Measurements from ENCODE around the gene GOLIM4.

GOLIM4 gene

DNA sequence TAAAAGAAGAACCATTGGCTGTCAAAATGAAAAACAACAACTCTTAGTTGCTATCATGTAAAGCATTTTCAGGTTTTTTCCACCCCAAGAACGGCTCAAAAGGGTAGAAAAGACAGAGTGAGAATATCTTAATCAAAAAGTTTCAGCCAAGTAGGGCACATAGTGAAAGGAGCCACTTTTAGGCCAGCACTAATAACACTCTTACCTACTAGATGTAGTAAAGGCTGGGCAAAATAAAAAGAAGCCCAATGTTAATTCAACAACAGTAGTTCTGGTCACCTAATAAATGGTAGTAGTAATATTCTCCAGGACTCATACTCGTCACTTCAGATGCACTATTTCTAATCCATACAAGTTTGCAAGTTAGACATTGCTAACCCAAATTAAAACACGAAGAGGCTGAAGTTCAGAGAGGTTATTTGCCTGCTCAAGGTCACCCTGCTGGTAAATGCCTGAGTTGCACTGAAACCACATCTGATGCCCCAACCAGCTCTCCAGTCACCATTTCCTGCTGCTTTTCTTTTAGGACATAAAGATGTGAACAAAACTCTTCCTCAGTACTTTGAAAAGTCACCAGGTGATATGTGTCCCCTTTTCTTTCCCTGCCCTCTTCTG, 7.5 kb downstream of the GOLIM4 start:
- no peak overlapping the region for H3K4me3 ChIP-seq (ENCODE audit: extremely low read depth, insufficient read depth, low read length, poor library complexity, severe bottlenecking)
- peaks cover 9% of the 10 kb centered on the region for H3K4me1 ChIP-seq (ENCODE audit: control insufficient read depth, insufficient read depth, low read length, poor library complexity, severe bottlenecking)
- H3K36me3 ChIP-seq (ENCODE audit: control insufficient read depth, insufficient read depth, low read length), result no peaks in the 10 kb centered on the region
- 0% methylated on average over 1 of the region's 3 CpGs for WGBS, 2 experiments (ENCODE audit: insufficient coverage in 2 of 2)
- H3K9me3 ChIP-seq (ENCODE audit: control insufficient read depth, low read length), result no peaks in the 10 kb centered on the region
- H3K27ac ChIP-seq (ENCODE audit: low read depth, low read length, severe bottlenecking), result no peak overlapping the region

DNA sequence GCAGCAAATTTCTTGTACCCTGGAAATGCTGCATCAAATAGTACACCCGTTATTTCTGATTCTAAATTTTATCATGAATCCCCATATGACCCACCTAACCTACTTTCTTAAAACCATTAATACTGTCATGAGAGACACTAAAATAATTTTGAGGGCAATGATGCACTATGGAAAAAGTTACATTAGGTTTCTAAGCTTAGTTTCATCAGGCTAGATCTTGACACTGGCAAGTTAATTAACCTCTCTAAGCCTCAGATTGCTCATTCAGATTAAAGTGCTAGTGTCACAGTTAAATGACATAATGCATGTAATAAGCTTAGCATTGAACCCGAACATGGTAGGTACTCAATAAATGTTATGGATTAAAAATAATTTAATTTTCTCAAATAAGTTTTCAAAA, 8.2 kb downstream of the GOLIM4 start:
- WGBS, 2 experiments (ENCODE audit: insufficient coverage in 2 of 2), result 100% methylated on average over 1 of the region's 2 CpGs; no CpG with 5 or more reads in 1 of the 2 experiments
- no peak overlapping the region for H3K4me3 ChIP-seq (ENCODE audit: extremely low read depth, insufficient read depth, low read length, poor library complexity, severe bottlenecking)
- no peaks in the 10 kb centered on the region for H3K36me3 ChIP-seq (ENCODE audit: control insufficient read depth, insufficient read depth, low read length)
- H3K4me1 ChIP-seq (ENCODE audit: control insufficient read depth, insufficient read depth, low read length, poor library complexity, severe bottlenecking), result peaks cover 9% of the 10 kb centered on the region
- no peaks in the 10 kb centered on the region for H3K9me3 ChIP-seq (ENCODE audit: control insufficient read depth, low read length)
- no peak overlapping the region for H3K27ac ChIP-seq (ENCODE audit: low read depth, low read length, severe bottlenecking)

DNA sequence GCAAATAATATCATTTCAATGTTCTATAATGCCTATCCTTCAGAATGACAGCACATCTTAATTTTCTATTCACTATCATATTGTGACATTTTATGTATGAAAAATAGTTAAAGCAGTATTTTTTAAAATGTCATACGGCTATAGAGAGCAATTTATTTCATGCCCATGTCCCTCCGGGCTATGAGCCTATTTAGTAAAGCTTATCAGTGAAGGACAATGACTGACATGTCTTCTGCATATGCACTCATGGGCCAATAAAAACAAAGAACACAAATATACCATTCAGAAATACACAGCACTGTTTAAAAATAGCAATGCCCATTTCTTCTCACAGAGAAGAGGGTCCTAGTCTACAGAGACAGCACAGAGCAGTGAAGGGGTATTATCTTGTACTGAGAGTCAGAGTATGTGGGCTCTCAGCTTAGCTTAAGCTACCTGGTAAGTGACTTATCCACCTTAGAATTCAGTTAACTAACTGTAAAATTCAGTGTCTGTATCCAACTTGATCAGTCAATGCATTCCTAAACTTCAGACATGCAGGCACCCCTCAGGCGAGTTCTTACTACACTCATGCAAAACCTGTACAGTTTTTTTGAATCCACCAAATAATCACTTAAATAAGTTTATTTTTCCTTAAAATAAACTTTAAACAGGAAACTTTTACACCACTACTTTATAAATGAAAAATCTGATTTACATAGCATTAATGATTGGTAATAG, 9.0 kb downstream of the GOLIM4 start:
- peaks cover 12% of the 10 kb centered on the region for H3K4me1 ChIP-seq (ENCODE audit: control insufficient read depth, insufficient read depth, low read length, poor library complexity, severe bottlenecking)
- no peak overlapping the region for H3K4me3 ChIP-seq (ENCODE audit: extremely low read depth, insufficient read depth, low read length, poor library complexity, severe bottlenecking)
- H3K9me3 ChIP-seq (ENCODE audit: control insufficient read depth, low read length), result no peaks in the 10 kb centered on the region
- H3K36me3 ChIP-seq (ENCODE audit: control insufficient read depth, insufficient read depth, low read length), result no peaks in the 10 kb centered on the region
- 88 to 100% methylated on average over 1 of the region's 3 CpGs for WGBS, 2 experiments (ENCODE audit: insufficient coverage in 2 of 2)
- H3K27ac ChIP-seq (ENCODE audit: low read depth, low read length, severe bottlenecking), result no peak overlapping the region

DNA sequence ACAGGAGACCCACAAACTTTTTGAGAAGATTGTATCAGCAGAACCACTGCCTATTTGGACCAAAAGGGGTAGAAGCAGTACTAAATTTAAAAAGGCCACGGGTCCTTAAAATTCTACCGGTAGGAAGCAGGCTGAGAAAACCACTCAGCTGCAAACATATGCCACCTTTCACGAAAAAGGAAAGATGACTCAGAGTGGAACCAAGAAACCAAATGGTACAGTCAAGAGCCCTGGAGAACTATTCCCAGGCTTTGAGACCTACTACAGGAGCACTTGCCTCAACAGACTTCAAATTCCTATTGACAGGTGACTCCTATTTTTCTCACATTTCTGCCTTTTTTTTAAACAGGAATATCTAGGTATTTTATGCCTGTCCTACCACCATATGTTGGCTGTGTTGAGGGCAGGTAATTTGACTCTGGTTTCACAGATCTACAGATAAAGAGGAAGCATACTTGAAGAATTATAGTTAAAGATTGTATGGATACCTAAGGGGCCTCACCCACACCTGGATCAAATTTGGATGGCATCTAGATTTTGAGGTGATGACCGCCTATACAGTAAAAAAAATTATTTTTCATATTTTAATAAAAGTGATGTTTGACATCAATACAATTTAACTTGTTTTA, 10.1 kb downstream of the GOLIM4 start:
- no peak overlapping the region for H3K4me3 ChIP-seq (ENCODE audit: extremely low read depth, insufficient read depth, low read length, poor library complexity, severe bottlenecking)
- 100% methylated on average over 2 to 3 of the region's 4 CpGs for WGBS, 2 experiments (ENCODE audit: insufficient coverage in 2 of 2)
- H3K36me3 ChIP-seq (ENCODE audit: control insufficient read depth, insufficient read depth, low read length), result no peaks in the 10 kb centered on the region
- no peak overlapping the region for H3K27ac ChIP-seq (ENCODE audit: low read depth, low read length, severe bottlenecking)
- no peaks in the 10 kb centered on the region for H3K9me3 ChIP-seq (ENCODE audit: control insufficient read depth, low read length)
- peaks cover 15% of the 10 kb centered on the region for H3K4me1 ChIP-seq (ENCODE audit: control insufficient read depth, insufficient read depth, low read length, poor library complexity, severe bottlenecking)

DNA sequence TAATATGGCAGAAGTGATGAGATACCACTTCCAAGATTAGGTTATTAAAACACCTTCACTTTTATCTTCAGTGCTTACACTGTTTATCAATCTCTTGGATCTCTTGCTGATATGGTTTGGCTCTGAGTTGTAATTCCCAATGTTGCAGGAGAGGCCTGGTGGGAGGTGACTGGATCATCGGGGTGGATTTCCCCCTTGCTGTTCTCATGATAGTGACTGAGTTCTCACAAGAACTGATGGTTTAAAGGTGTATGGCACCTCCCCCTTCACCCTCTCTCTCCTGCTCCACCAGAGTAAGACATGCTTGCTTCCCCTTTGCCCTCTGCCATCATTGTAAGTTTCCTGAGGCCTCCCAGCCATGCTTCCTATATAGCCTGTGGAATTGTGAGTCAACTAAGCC, 11.8 kb downstream of the GOLIM4 start:
- no CpG with 5 or more reads among the region's 1 CpG for WGBS, 2 experiments (ENCODE audit: insufficient coverage in 2 of 2)
- H3K36me3 ChIP-seq (ENCODE audit: control insufficient read depth, insufficient read depth, low read length), result no peaks in the 10 kb centered on the region
- H3K4me3 ChIP-seq (ENCODE audit: extremely low read depth, insufficient read depth, low read length, poor library complexity, severe bottlenecking), result no peak overlapping the region
- H3K27ac ChIP-seq (ENCODE audit: low read depth, low read length, severe bottlenecking), result no peak overlapping the region
- no peaks in the 10 kb centered on the region for H3K9me3 ChIP-seq (ENCODE audit: control insufficient read depth, low read length)
- peaks cover 10% of the 10 kb centered on the region for H3K4me1 ChIP-seq (ENCODE audit: control insufficient read depth, insufficient read depth, low read length, poor library complexity, severe bottlenecking)

DNA sequence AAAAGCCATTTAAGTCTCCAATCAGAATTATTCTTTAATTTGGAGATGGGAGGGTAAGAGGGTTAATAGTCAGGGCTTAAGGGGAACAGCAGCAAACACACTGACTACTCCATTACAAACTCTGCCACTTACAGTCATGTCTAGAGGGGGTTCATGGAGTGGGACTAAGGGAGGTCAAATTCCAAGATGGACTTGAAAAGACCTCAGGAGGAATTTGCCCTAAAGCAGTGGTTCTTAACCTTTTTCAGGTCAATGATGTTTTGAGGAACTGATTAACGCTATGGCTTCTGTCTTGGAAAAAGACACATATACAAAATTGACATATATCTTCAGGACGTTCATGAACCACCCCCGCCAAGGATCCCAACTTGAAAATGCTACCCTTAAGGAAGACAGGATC, 13.9 kb downstream of the GOLIM4 start:
- H3K36me3 ChIP-seq (ENCODE audit: control insufficient read depth, insufficient read depth, low read length), result no peaks in the 10 kb centered on the region
- H3K27ac ChIP-seq (ENCODE audit: low read depth, low read length, severe bottlenecking), result no peak overlapping the region
- no peak overlapping the region for H3K4me3 ChIP-seq (ENCODE audit: extremely low read depth, insufficient read depth, low read length, poor library complexity, severe bottlenecking)
- H3K9me3 ChIP-seq (ENCODE audit: control insufficient read depth, low read length), result no peaks in the 10 kb centered on the region
- peaks cover 10% of the 10 kb centered on the region for H3K4me1 ChIP-seq (ENCODE audit: control insufficient read depth, insufficient read depth, low read length, poor library complexity, severe bottlenecking)
- WGBS, 2 experiments (ENCODE audit: insufficient coverage in 2 of 2), result 90% methylated on average over 3 of the region's 3 CpGs; no CpG with 5 or more reads in 1 of the 2 experiments

DNA sequence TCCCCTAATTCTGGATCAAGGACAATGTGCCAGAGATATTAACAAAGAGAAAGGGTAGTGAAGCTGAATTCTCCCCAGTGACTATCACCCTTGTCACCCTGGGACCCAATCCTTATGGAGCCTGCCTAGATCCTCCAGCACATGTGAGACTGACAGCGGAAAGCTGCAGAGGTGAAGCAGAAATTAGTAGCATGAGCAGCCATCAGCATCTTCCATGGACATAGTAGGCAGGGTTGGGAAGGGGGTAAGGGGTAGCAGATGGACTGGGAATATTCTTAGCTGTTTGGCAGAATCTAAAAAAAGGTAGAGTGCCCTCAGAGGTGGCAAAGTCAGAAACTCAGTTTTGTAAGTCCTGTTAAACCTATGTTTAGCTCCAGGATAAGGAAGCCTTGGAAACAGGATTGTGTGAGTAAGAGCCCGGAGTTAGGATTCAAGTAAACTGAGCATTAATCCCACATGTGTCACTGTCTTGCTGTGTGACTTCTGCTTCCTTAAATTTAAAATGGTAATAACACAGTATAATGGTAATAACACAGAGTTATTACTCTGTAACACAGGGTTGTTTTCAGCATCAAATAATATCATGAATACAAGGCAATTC, 14.5 kb downstream of the GOLIM4 start:
- H3K27ac ChIP-seq (ENCODE audit: low read depth, low read length, severe bottlenecking), result no peak overlapping the region

DNA sequence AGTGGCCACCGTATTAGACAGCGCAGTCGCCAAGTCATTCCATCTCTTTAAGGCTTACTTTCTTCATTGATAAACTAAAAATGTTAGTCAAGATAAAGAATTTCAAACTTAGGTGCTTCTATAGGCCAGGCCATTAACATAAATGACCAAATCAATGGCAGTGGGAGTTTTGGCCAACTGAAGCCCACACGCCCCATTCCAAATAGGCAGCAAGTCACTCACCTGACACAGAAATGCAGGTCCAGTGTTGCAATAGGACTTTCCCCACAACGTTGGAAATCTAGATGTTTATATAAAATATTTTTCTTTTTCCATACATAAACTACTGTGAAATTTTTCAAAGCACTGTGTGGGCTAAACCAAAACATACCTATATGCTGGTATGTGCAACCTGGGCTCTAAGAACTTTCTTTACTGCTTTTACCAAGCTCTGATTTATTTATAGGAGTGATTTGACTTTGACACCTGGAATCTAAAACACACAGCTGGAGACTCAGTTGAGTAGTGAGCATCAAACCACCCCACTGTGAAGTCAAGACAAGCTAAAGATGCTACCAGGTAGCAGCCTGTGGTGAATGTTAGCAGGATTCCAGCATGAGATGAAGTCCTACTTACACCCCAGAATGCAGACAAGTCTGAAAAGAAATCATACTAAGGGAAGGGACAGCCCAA, 15.1 kb downstream of the GOLIM4 start:
- H3K27ac ChIP-seq (ENCODE audit: low read depth, low read length, severe bottlenecking), result no peak overlapping the region
- WGBS, 2 experiments (ENCODE audit: insufficient coverage in 2 of 2), result 100% methylated on average over 1 of the region's 5 CpGs
- H3K36me3 ChIP-seq (ENCODE audit: control insufficient read depth, insufficient read depth, low read length), result no peaks in the 10 kb centered on the region
- no peak overlapping the region for H3K4me3 ChIP-seq (ENCODE audit: extremely low read depth, insufficient read depth, low read length, poor library complexity, severe bottlenecking)
- peaks cover 10% of the 10 kb centered on the region for H3K4me1 ChIP-seq (ENCODE audit: control insufficient read depth, insufficient read depth, low read length, poor library complexity, severe bottlenecking)
- H3K9me3 ChIP-seq (ENCODE audit: control insufficient read depth, low read length), result no peaks in the 10 kb centered on the region

More for the DNA sequence above, 14.5 kb downstream of the GOLIM4 start:
- Histone ChIP-seq H3K36me3 (ENCODE audit: control insufficient read depth, insufficient read depth, low read length) (no peaks in the 10 kb centered on the region), H3K9me3 (ENCODE audit: control insufficient read depth, low read length) (no peaks in the 10 kb centered on the region), H3K4me3 (ENCODE audit: extremely low read depth, insufficient read depth, low read length, poor library complexity, severe bottlenecking) (no peak overlapping the region), H3K4me1 (ENCODE audit: control insufficient read depth, insufficient read depth, low read length, poor library complexity, severe bottlenecking) (peaks cover 10% of the 10 kb centered on the region)
- WGBS, 2 experiments (ENCODE audit: insufficient coverage in 2 of 2), result 100% methylated on average over 2 of the region's 2 CpGs; no CpG with 5 or more reads in 1 of the 2 experiments

GRCh38 chr3:168080022-168080421, 15.7 kb downstream of the GOLIM4 start:
- no peaks in the 10 kb centered on the region for H3K36me3 ChIP-seq (ENCODE audit: control insufficient read depth, insufficient read depth, low read length)
- H3K4me1 ChIP-seq (ENCODE audit: control insufficient read depth, insufficient read depth, low read length, poor library complexity, severe bottlenecking), result peaks cover 10% of the 10 kb centered on the region
- no peak overlapping the region for H3K27ac ChIP-seq (ENCODE audit: low read depth, low read length, severe bottlenecking)
- 100% methylated on average over 1 of the region's 3 CpGs; no CpG with 5 or more reads in 1 of the 2 experiments for WGBS, 2 experiments (ENCODE audit: insufficient coverage in 2 of 2)
- no peaks in the 10 kb centered on the region for H3K9me3 ChIP-seq (ENCODE audit: control insufficient read depth, low read length)
- H3K4me3 ChIP-seq (ENCODE audit: extremely low read depth, insufficient read depth, low read length, poor library complexity, severe bottlenecking), result no peak overlapping the region

GRCh38 chr3:168077091-168077490, 18.6 kb downstream of the GOLIM4 start:
- Histone ChIP-seq H3K27ac (ENCODE audit: low read depth, low read length, severe bottlenecking) (no peak overlapping the region), H3K36me3 (ENCODE audit: control insufficient read depth, insufficient read depth, low read length) (no peaks in the 10 kb centered on the region)

More at GRCh38 chr3:168077091-168077490, 18.6 kb downstream of the GOLIM4 start:
- 100% methylated on average over 1 of the region's 2 CpGs; no CpG with 5 or more reads in 1 of the 2 experiments for WGBS, 2 experiments (ENCODE audit: insufficient coverage in 2 of 2)
- H3K9me3 ChIP-seq (ENCODE audit: control insufficient read depth, low read length), result no peaks in the 10 kb centered on the region
- peaks cover 13% of the 10 kb centered on the region for H3K4me1 ChIP-seq (ENCODE audit: control insufficient read depth, insufficient read depth, low read length, poor library complexity, severe bottlenecking)
- H3K4me3 ChIP-seq (ENCODE audit: extremely low read depth, insufficient read depth, low read length, poor library complexity, severe bottlenecking), result no peak overlapping the region

Data from mesodermal cell (in vitro differentiated cells).